Retinal pigment epithelial cell (primary cell): ENCODE measurements around the gene ERC2.

Experiments used
- DNase-seq: peaks from one replicate; pipeline ENCODE4 v3.0.0-alpha.2; 2010; ENCODE audit warnings: low read depth
- H3K4me3 ChIP-seq: 2 replicates; pipeline ENCODE4 v1.5.1; 2011; ENCODE audit warnings: mild to moderate bottlenecking, low read length, control low read depth, moderate library complexity
- TF ChIP-seq, protein P1 (sequence below): conservative IDR thresholded peaks from 2 replicates; pipeline ENCODE4 v1.5.1; 2011; ENCODE audit warnings: low read depth, low read length, control low read depth, inconsistent platforms

The ERC2 gene

GRCh38 chr3:56361731-56362130 lies 106.5 kb downstream of the ERC2 start:
- TF ChIP-seq, protein P1, sequence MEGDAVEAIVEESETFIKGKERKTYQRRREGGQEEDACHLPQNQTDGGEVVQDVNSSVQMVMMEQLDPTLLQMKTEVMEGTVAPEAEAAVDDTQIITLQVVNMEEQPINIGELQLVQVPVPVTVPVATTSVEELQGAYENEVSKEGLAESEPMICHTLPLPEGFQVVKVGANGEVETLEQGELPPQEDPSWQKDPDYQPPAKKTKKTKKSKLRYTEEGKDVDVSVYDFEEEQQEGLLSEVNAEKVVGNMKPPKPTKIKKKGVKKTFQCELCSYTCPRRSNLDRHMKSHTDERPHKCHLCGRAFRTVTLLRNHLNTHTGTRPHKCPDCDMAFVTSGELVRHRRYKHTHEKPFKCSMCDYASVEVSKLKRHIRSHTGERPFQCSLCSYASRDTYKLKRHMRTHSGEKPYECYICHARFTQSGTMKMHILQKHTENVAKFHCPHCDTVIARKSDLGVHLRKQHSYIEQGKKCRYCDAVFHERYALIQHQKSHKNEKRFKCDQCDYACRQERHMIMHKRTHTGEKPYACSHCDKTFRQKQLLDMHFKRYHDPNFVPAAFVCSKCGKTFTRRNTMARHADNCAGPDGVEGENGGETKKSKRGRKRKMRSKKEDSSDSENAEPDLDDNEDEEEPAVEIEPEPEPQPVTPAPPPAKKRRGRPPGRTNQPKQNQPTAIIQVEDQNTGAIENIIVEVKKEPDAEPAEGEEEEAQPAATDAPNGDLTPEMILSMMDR, result no peak
- peak; percentile 46 for DNase-seq
- no peak overlapping the region for H3K4me3 ChIP-seq

- no peak for DNase-seq
- no peak overlapping the region for H3K4me3 ChIP-seq
- TF ChIP-seq, protein P1, result no peak
Observed at GRCh38 chr3:56357266-56357665, 111.0 kb downstream of the ERC2 start.

DNA sequence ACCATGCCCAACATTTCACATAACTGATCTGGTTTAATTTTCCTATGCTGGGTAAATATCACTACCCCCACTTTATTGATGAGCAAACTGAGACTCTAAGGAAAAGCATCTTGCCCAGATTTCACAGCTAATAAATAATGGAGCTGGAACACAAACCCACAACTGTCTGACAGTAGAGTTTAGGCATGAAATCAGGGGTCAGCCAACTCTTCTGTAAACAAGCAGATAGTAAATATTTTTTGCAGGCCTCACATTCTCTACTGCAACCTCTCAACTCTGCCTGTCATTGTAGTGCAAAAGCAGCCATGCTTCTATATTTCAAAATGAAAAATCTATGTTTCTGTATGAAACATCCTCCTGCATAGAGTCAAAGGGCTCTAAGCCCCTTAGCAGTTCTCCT lies 111.5 kb downstream of the ERC2 start:
- H3K4me3 ChIP-seq, result no peak overlapping the region
- no peak for DNase-seq
- TF ChIP-seq, protein P1, result no peak

DNA sequence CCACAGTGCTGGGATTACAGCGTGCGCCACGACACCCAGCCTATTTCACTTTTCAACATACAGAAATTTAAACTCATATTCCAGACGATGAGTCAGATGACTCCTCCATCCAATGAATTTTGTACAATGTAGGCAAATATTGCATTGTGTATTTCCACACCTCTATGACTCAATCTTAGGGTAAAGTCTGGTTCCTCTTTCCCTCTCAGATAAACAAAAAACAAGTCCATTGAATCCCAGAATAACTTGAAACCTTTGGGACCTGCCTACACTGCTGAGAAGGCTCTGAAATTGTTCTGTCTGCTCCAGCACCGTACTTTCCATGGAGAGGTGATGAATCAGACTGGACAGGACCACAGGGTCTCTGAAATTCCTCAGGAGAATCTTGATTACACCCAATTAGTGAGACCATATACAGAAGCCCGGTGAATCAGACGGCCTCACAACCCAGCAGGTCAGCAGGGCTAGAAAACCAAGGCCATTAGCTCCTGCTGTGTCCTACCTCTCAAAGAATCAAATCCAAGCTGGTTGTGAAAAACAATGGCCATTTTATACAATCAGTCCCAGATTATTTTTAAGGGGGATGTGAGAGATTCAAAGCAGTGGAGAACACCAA lies 112.6 kb downstream of the ERC2 start:
- no peak overlapping the region for H3K4me3 ChIP-seq
- TF ChIP-seq, protein P1, result no peak
- DNase-seq, result no peak

DNA sequence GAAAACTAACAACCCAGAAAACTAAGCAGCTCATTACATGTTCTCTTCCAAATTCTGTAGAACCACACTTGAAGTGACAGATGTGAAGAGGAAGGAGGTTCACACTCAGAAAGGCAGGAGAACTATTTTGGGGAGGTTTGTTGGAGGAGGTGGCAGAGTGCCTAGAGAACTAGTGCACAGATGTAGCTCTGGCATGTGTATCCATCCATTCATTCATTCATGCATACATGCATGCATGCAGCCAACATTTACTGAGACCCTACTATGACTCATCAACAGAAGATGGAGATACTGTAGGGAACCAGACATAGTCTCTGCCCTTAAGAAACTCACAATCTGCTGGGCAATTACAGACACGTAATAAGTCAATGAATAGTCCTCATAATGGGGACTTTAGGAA lies 116.7 kb downstream of the ERC2 start:
- TF ChIP-seq, protein P1, result no peak
- H3K4me3 ChIP-seq, result no peak overlapping the region
- DNase-seq, result no peak

- H3K4me3 ChIP-seq, result no peak overlapping the region
- TF ChIP-seq, protein P1, result peak; percentile 65
- DNase-seq, result no peak
Observed at GRCh38 chr3:56347219-56347871, 120.9 kb downstream of the ERC2 start.

GRCh38 chr3:56342475-56342874 lies 125.8 kb downstream of the ERC2 start:
- TF ChIP-seq, protein P1, result no peak
- H3K4me3 ChIP-seq, result no peak overlapping the region
- DNase-seq, result no peak
